Subcutaneous abdominal adipose tissue (tissue), 5 donors: ENCODE results near the gene MAS1.

Experiments used
- H3K27ac ChIP-seq: one replicate; pipeline ENCODE4 v1.7.0; 2013; ENCODE audit warnings: low read depth, mild to moderate bottlenecking, inconsistent platforms, low read length, moderate library complexity
- H3K27me3 ChIP-seq, 5 donors: one replicate each; pipeline ENCODE4 v1.7.0; 2013; ENCODE audit warnings: low read length in 5 of 5, inconsistent platforms in 1 of 5; ENCODE audit not compliant: control insufficient read depth in 5 of 5, insufficient read depth in 4 of 5
- H3K36me3 ChIP-seq, 5 donors: one replicate each; pipeline ENCODE4 v1.7.0; 2013; ENCODE audit warnings: low read length in 5 of 5; ENCODE audit not compliant: control insufficient read depth in 5 of 5, insufficient read depth in 5 of 5
- H3K4me1 ChIP-seq, 5 donors: one replicate each; pipeline ENCODE4 v1.7.0; 2013; ENCODE audit warnings: low read length in 5 of 5, mild to moderate bottlenecking in 3 of 5, moderate library complexity in 1 of 5; ENCODE audit not compliant: control insufficient read depth in 5 of 5, insufficient read depth in 5 of 5
- H3K4me3 ChIP-seq, 5 donors: one replicate each; pipeline ENCODE4 v1.7.0; 2013; ENCODE audit warnings: low read length in 5 of 5, low read depth in 1 of 5
- H3K9ac ChIP-seq, 5 donors: one replicate each; pipeline ENCODE4 v1.7.0; 2013; ENCODE audit warnings: low read length in 5 of 5, mild to moderate bottlenecking in 4 of 5, moderate library complexity in 3 of 5
- H3K9me3 ChIP-seq, 5 donors: one replicate each; pipeline ENCODE4 v1.7.0; 2013; ENCODE audit warnings: low read length in 5 of 5; ENCODE audit not compliant: control insufficient read depth in 5 of 5
- donor health status: healthy.
- donor health status: healthy.
- donor health status: healthy.
- donor health status: healthy.
- donor health status: healthy.

The MAS1 gene

DNA sequence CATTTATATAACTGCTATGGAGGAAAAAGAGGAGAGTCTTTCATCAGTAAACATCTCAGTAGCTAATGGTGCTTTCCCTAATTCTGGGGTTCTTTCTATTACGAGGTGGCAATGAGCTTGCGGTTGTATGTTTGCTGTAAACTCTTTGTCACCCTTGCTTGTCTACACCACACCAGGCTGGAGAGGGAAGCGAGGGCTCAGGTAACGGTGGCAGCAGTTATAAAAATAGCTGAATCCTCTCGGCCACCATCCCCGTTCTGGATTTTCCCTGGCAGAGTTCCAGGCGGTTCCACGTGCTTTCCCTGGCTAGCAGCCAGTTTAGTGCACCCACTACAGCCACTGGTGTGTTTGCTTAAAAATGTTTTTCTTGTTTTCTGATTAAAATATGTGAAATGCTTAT is 39.0 kb downstream of the MAS1 start:
- no peaks in the 10 kb centered on the region for H3K27me3 ChIP-seq
- H3K9me3 ChIP-seq: no peaks in the 10 kb centered on the region
- H3K4me3 ChIP-seq: no peak overlapping the region
- peaks cover 0 to 8% (median under 1%) of the 10 kb centered on the region in 5 donors for H3K4me1 ChIP-seq
- no peak overlapping the region for H3K9ac ChIP-seq
- no peaks in the 10 kb centered on the region for H3K36me3 ChIP-seq
- H3K27ac ChIP-seq: no peak overlapping the region

DNA sequence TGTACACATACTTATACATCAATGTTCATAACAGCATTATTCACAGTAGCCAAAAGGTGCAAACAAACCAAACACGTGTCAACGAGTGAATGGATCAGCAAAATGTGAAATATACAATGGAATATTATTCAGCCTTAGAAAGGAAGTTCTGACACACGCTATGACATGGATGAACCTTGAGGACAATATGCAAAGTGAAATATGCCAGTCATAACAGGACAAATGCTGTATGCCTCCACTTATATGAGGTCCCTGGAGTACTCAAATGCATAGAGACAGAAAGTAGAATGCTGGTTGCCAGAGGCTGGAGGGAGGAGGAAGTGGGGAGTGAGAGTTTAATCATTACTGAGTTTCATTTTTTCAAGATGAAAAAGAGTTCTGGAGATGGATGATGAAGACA is 40.3 kb downstream of the MAS1 start:
- H3K9ac ChIP-seq: no peak overlapping the region
- no peak overlapping the region for H3K27ac ChIP-seq
- peaks cover 0 to 14% (median 3%) of the 10 kb centered on the region in 5 donors for H3K4me1 ChIP-seq
- H3K4me3 ChIP-seq: no peak overlapping the region
- H3K9me3 ChIP-seq: peaks cover 0 to 4% (median 3%) of the 10 kb centered on the region in 5 donors
- H3K27me3 ChIP-seq: no peaks in the 10 kb centered on the region
- H3K36me3 ChIP-seq: no peaks in the 10 kb centered on the region

DNA sequence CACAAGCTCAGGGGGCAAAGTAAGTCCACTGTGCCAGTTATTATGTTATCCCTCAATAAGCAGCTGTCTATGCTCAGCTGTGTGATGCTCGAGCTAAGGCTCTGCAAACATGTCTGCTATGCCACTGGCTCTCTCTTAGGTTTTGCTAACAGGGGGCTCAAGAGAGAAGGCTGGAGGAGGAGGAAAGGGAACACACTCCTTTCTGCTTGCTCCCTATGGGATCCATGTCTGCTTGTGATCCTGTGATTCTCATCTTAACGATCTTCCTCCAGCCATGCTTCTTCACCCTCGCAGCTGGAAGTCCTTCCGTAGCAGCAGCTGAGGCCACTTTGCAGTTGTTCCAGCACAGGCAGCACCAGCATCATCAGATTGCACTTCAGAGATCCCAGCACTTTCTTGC is 41.1 kb downstream of the MAS1 start:
- Histone ChIP-seq H3K4me1 (peaks cover 0 to 14% (median 3%) of the 10 kb centered on the region in 5 donors), H3K4me3 (no peak overlapping the region), H3K27me3 (no peaks in the 10 kb centered on the region), H3K27ac (no peak overlapping the region), H3K9me3 (peaks cover 0 to 4% (median 3%) of the 10 kb centered on the region in 5 donors), H3K36me3 (no peaks in the 10 kb centered on the region), H3K9ac (no peak overlapping the region)

DNA sequence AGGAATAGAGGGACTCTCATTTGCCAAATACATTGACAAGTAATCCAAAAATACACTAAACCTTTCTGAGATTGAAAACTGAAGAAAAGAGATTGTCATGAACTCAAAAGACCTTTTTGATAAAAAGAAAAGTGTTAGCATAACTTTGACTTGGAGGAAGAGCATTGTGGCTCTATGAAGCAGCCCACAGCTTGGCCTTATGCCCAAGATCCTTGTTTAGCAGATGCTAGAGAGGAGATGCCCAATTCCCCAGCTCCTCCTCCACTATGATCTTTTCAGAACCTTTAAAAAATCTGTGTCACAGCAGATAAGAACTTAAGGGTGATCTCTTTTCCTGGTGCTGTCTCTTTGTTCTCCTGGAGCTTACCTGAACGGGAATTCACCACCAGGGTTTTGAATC is 42.3 kb downstream of the MAS1 start:
- Histone ChIP-seq H3K36me3 (no peaks in the 10 kb centered on the region), H3K9me3 (peaks cover 0 to 4% (median 3%) of the 10 kb centered on the region in 5 donors), H3K27me3 (no peaks in the 10 kb centered on the region), H3K27ac (no peak overlapping the region), H3K4me3 (no peak overlapping the region), H3K4me1 (peaks cover 0 to 14% (median 3%) of the 10 kb centered on the region in 5 donors), H3K9ac (no peak overlapping the region)

DNA sequence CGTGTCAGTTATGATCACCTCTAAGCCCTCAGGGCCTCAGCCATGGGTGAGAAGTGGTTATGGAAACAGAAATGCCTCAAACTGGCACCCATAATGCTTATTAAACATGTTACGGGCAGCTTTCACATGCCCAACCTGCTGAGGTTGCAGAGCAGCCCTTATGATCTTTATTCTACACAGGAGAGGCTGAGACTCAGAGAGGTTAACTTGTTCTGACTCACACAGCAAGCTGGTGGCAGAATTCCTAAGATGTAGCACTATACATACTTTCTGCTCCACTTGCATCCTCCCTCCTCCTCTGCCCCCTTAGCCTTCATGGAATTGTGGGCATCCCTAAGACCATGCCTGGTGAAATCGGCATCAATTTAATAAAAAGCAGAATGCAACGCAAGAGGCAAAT is 43.4 kb downstream of the MAS1 start:
- H3K4me1 ChIP-seq: peaks cover 0 to 14% (median 3%) of the 10 kb centered on the region in 5 donors
- H3K9me3 ChIP-seq: peaks cover 0 to 4% (median 3%) of the 10 kb centered on the region in 5 donors
- no peaks in the 10 kb centered on the region for H3K27me3 ChIP-seq
- H3K4me3 ChIP-seq: no peak overlapping the region
- H3K9ac ChIP-seq: no peak overlapping the region
- no peak overlapping the region for H3K27ac ChIP-seq
- no peaks in the 10 kb centered on the region for H3K36me3 ChIP-seq

DNA sequence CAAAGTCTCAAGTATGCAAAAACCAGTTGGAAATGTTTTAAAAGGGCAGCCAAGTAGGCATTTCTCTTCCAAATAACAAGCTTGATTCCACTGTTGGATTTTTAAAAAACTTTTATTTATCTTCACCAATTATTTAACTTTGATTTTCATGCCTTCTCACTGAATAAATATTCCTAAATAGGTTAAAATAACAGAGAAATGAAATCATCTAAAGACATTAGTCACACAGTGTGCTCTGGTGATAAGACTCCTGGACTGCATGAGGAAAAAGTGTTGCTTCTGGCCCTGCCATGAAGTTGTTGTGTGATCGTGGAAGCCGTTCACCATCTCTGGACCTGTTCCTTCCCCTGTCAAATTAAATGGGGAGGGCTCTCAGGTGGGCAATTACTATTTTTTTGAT is 44.3 kb downstream of the MAS1 start:
- H3K4me3 ChIP-seq: no peak overlapping the region
- no peaks in the 10 kb centered on the region for H3K36me3 ChIP-seq
- H3K9ac ChIP-seq: peak overlapping the region in 1 of 5 donors; percentile 13
- H3K9me3 ChIP-seq: peaks cover 0 to 4% (median 3%) of the 10 kb centered on the region in 5 donors
- no peaks in the 10 kb centered on the region for H3K27me3 ChIP-seq
- H3K4me1 ChIP-seq: peaks cover 1 to 14% (median 3%) of the 10 kb centered on the region in 5 donors
- H3K27ac ChIP-seq: no peak overlapping the region

DNA sequence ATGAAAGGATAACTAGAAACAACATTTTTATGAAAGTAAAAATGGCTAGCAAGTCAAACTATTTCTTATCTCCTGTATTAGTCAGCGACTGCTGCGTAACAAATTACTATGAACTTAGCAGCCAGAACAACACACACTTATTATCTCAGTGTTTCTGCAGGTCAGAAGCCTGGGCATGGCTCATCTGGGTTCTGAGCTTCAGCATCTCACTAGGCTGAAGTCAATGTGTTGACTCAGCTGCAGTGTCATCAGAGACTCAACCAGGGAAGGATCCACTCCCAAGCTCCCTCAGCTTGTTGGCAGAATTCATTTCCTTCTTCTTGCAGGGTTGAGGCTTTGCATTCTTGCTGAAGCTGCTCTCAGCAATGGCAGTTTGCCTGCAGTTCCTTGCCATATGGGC is 44.8 kb downstream of the MAS1 start:
- H3K36me3 ChIP-seq: no peaks in the 10 kb centered on the region
- H3K27me3 ChIP-seq: no peaks in the 10 kb centered on the region
- peaks cover 0 to 4% (median 3%) of the 10 kb centered on the region in 5 donors for H3K9me3 ChIP-seq
- no peak overlapping the region for H3K27ac ChIP-seq
- peaks cover 1 to 14% (median 3%) of the 10 kb centered on the region in 5 donors for H3K4me1 ChIP-seq
- H3K9ac ChIP-seq: no peak overlapping the region
- H3K4me3 ChIP-seq: no peak overlapping the region

DNA sequence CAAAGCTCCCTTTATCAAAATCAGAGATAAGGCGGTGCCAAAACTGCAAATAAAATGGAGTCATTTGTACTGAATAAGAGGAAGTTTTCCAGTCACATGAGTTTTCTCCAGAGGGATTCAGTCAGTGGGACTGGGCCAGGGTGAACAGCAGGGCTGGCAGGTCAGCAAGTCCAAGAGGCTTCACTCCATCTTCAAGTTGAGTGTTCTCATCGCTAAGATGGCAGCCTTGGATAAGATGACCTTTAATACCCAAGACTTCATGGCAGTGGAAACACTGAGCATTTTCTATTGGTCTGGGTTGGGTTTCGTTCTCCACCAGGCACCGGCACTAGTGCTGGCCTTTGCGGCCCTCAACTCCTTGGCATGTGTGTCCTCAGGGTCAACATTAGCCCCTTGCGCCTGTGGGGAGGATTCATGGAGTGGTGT is 48.8 kb downstream of the MAS1 start:
- H3K36me3 ChIP-seq: no peaks in the 10 kb centered on the region
- H3K9me3 ChIP-seq: peaks cover 3 to 15% (median 10%) of the 10 kb centered on the region in 5 donors
- peaks cover 1 to 13% (median 6%) of the 10 kb centered on the region in 5 donors for H3K4me1 ChIP-seq
- H3K27me3 ChIP-seq: no peaks in the 10 kb centered on the region
- H3K9ac ChIP-seq: no peak overlapping the region
- H3K4me3 ChIP-seq: no peak overlapping the region
- H3K27ac ChIP-seq: no peak overlapping the region
